GM12875 (cell line): ENCODE results near the gene TOMM5.
A peak's percentile ranks its signal among the peaks of the same experiment; 100 is the strongest.

ENCODE experiments used
- H3K4me3 ChIP-seq: one replicate; pipeline ENCODE4 v1.5.1; 2011; ENCODE audit warnings: low read depth, low read length, control low read depth
- CTCF ChIP-seq: IDR thresholded peaks from 2 replicates; pipeline ENCODE4 v1.5.1; 2011; ENCODE audit warnings: low read depth, mild to moderate bottlenecking, control low read depth, inconsistent platforms, low read length, moderate library complexity, borderline replicate concordance; ENCODE audit not compliant: insufficient read depth

The TOMM5 gene

GRCh38 chr9:37592108-37592951, at the start of gene TOMM5:
Gene TOMM5 (minus strand): TSS chr9:37592597. CDS start chr9:37592532, 65 bp downstream.
- peak within 1 kb of the TSS; percentile 98 for H3K4me3 ChIP-seq
- no peak for TF ChIP-seq CTCF

DNA sequence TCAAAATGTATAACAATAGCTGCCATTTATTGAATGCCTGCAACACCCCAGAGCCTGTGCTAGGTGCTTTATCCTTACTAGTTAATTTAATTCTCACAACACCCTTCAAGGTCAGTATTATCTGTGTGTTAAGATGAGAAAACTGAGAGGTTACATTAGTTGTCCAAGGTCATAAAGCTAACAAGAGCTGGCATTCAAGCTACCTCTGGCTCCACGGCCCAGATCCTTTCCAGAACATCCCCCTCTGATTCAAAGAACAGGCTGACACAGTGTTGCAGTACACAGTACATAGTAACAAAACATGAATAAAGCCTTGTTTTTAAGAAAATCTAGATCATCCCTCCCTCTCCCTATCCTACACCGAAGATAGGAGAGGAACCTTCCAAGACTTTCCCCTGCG, 48.9 kb upstream of the TOMM5 start:
- no peak overlapping the region for H3K4me3 ChIP-seq
- no peak for TF ChIP-seq CTCF

GRCh38 chr9:37640246-37640645, 47.8 kb upstream of the TOMM5 start:
- TF ChIP-seq CTCF, result no peak
- H3K4me3 ChIP-seq, result no peak overlapping the region

DNA sequence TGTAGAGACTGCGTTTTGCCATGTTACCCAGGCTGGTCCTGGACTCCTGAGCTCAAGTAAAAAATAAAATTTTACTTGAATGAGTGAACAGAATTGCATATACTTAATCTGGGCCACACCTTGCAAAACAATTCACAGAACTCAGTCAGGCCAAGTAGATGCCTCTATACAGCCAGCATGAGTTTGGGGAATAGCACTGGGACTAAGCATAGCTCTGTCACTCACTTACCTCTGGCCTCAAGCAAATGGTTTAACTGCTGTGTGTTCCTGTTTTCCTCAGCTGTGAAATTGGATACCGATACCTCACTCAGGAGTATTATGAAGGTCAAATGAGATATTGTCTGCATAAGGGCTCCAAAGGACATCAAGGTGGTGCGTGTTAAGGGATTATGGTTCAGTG, 47.4 kb upstream of the TOMM5 start:
- no peak overlapping the region for H3K4me3 ChIP-seq
- TF ChIP-seq CTCF, result no peak

- no peak overlapping the region for H3K4me3 ChIP-seq
- no peak for TF ChIP-seq CTCF
Measured at GRCh38 chr9:37639109-37639762, 46.8 kb upstream of the TOMM5 start.

- H3K4me3 ChIP-seq, result no peak overlapping the region
- TF ChIP-seq CTCF, result no peak
Measured at GRCh38 chr9:37636511-37637448, 44.4 kb upstream of the TOMM5 start.
